GM21423 (cell line): ENCODE results near the gene AMIGO3.
"Not testable (repeated sequence)": the region's sequence is repeated elsewhere in the genome, so short reads cannot be mapped to it uniquely, and the experiment has no call there.

Source experiments
- ATAC-seq: cut with Tn5 transposase; IDR thresholded peaks from one replicate; pipeline ENCODE4 v1.9.1; 2021; ENCODE audit warnings: mild to moderate bottlenecking, moderate library complexity; ENCODE audit not compliant: unreplicated experiment

Gene AMIGO3

GRCh38 chr3:49712631-49713317 lies 6.7 kb downstream of the AMIGO3 start:
- no peak for ATAC-seq

- ATAC-seq = no peak
These were observed 7.3 kb downstream of the AMIGO3 start for GRCh38 chr3:49712166-49712565.

GRCh38 chr3:49711489-49711888 lies 8.0 kb downstream of the AMIGO3 start:
- no peak for ATAC-seq

- no peak for ATAC-seq
These were observed 9.6 kb downstream of the AMIGO3 start for GRCh38 chr3:49709852-49710251.

- ATAC-seq = no peak
These were observed 12.4 kb downstream of the AMIGO3 start for GRCh38 chr3:49707113-49707480.

GRCh38 chr3:49706456-49707112 lies 12.9 kb downstream of the AMIGO3 start:
- ATAC-seq = no peak

GRCh38 chr3:49705390-49705960 lies 14.0 kb downstream of the AMIGO3 start:
- ATAC-seq = no peak

GRCh38 chr3:49704629-49705028 lies 14.9 kb downstream of the AMIGO3 start:
- ATAC-seq = no peak

GRCh38 chr3:49703956-49704355 lies 15.5 kb downstream of the AMIGO3 start:
- ATAC-seq = no peak

- no peak for ATAC-seq
These were observed 16.0 kb downstream of the AMIGO3 start for GRCh38 chr3:49703443-49703927.

- ATAC-seq = no peak
These were observed 16.8 kb downstream of the AMIGO3 start for GRCh38 chr3:49702672-49703071.

- ATAC-seq = no peak
These were observed 18.0 kb downstream of the AMIGO3 start for GRCh38 chr3:49701388-49702077.

- ATAC-seq = no peak
These were observed 18.9 kb downstream of the AMIGO3 start for GRCh38 chr3:49700453-49701128.

GRCh38 chr3:49700014-49700413 lies 19.5 kb downstream of the AMIGO3 start:
- ATAC-seq = no peak

- no peak for ATAC-seq
These were observed 20.1 kb downstream of the AMIGO3 start for GRCh38 chr3:49699281-49699979.

- ATAC-seq = not testable (repeated sequence)
These were observed 24.0 kb downstream of the AMIGO3 start for GRCh38 chr3:49695350-49696015.

- ATAC-seq = not testable (repeated sequence)
These were observed 24.9 kb downstream of the AMIGO3 start for GRCh38 chr3:49694409-49695070.

GRCh38 chr3:49691481-49691880 lies 28.0 kb downstream of the AMIGO3 start:
- not testable (repeated sequence) for ATAC-seq

GRCh38 chr3:49690856-49691255 lies 28.6 kb downstream of the AMIGO3 start:
- ATAC-seq = not testable (repeated sequence)
